HFFc6 (cell line): ENCODE data around the gene NT5E. TPM values are rescaled to one million over a fixed set of nuclear protein-coding genes. Genes with fewer than 3 reads are reported as not detected.

Experiments used
- DNase-seq: peaks from one replicate; pipeline ENCODE4 v3.0.0-alpha.2; 2018
- H3K27ac Mint-ChIP-seq: 2 replicates; pipeline ENCODE4 v1.8.0; 2020; ENCODE audit warnings: mild to moderate bottlenecking, mixed read lengths
- H3K27me3 Mint-ChIP-seq: 2 replicates; pipeline ENCODE4 v1.8.0; 2021; ENCODE audit warnings: mild to moderate bottlenecking, moderate library complexity, mixed read lengths; ENCODE audit not compliant: insufficient read depth
- H3K36me3 Mint-ChIP-seq: 2 replicates; pipeline ENCODE4 v1.8.0; 2021; ENCODE audit warnings: low read depth, mixed read lengths
- H3K4me1 Mint-ChIP-seq: 2 replicates; pipeline ENCODE4 v1.8.0; 2020; ENCODE audit warnings: low read depth, mixed read lengths
- H3K4me3 Mint-ChIP-seq: 2 replicates; pipeline ENCODE4 v1.8.0; 2020; ENCODE audit warnings: mild to moderate bottlenecking, moderate library complexity, mixed read lengths
- H3K9me3 Mint-ChIP-seq: 2 replicates; pipeline ENCODE4 v1.8.0; 2020; ENCODE audit warnings: mild to moderate bottlenecking, mixed read lengths
- total RNA-seq, 6 experiments: library from RNA; stranded (reverse); fragmentation: NEBNext Ultra II Directional; extraction: Animal tissue kit (Norgen Biotek cat#: 25700); gene quantifications; 2 replicates in 1 of 6; 3 replicates in 5 of 6; pipeline ENCODE4 v1.2.3, GENCODE V29; 2021
- TF ChIP-seq, protein P1 (sequence below): fragments of 200-600 bp; sonication (generic); IDR thresholded peaks from 2 replicates; pipeline ENCODE4 v1.5.0; 2021; ENCODE audit warnings: antibody characterized with exemption, mild to moderate bottlenecking

Gene NT5E
- total RNA-seq, 6 experiments from 2014 or later, result 263 to 375 (median 316) TPM

GRCh38 chr6:85464260-85464644 is 14.4 kb downstream of the NT5E start:
- H3K9me3 Mint-ChIP-seq, result no peaks in the 10 kb centered on the region
- TF ChIP-seq, protein P1, sequence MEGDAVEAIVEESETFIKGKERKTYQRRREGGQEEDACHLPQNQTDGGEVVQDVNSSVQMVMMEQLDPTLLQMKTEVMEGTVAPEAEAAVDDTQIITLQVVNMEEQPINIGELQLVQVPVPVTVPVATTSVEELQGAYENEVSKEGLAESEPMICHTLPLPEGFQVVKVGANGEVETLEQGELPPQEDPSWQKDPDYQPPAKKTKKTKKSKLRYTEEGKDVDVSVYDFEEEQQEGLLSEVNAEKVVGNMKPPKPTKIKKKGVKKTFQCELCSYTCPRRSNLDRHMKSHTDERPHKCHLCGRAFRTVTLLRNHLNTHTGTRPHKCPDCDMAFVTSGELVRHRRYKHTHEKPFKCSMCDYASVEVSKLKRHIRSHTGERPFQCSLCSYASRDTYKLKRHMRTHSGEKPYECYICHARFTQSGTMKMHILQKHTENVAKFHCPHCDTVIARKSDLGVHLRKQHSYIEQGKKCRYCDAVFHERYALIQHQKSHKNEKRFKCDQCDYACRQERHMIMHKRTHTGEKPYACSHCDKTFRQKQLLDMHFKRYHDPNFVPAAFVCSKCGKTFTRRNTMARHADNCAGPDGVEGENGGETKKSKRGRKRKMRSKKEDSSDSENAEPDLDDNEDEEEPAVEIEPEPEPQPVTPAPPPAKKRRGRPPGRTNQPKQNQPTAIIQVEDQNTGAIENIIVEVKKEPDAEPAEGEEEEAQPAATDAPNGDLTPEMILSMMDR, result no peak
- peaks cover 98% of the 10 kb centered on the region for H3K4me1 Mint-ChIP-seq
- peaks cover 4% of the 10 kb centered on the region for H3K27me3 Mint-ChIP-seq
- DNase-seq, result peak; percentile 96
- peak overlapping the region; percentile 81 for H3K4me3 Mint-ChIP-seq
- H3K27ac Mint-ChIP-seq, result peak overlapping the region; percentile 98
- H3K36me3 Mint-ChIP-seq, result peaks cover 39% of the 10 kb centered on the region

GRCh38 chr6:85464722-85465150 is 14.9 kb downstream of the NT5E start:
- Mint-ChIP-seq H3K27me3 (peaks cover 4% of the 10 kb centered on the region), H3K4me1 (peaks cover 98% of the 10 kb centered on the region), H3K36me3 (peaks cover 42% of the 10 kb centered on the region), H3K4me3 (peak overlapping the region; percentile 81), H3K27ac (peak overlapping the region; percentile 98), H3K9me3 (no peaks in the 10 kb centered on the region)
- TF ChIP-seq, protein P1, result no peak
- peak; percentile 95 for DNase-seq

GRCh38 chr6:85465762-85466161 is 15.9 kb downstream of the NT5E start:
- Mint-ChIP-seq H3K27ac (peak overlapping the region; percentile 98), H3K27me3 (peaks cover 4% of the 10 kb centered on the region), H3K9me3 (no peaks in the 10 kb centered on the region), H3K4me3 (peak overlapping the region; percentile 81), H3K4me1 (peaks cover 98% of the 10 kb centered on the region), H3K36me3 (peaks cover 47% of the 10 kb centered on the region)
- TF ChIP-seq, protein P1, result no peak
- no peak for DNase-seq

- H3K4me1 Mint-ChIP-seq, result peaks cover 90% of the 10 kb centered on the region
- H3K27me3 Mint-ChIP-seq, result peaks cover 2% of the 10 kb centered on the region
- peak; percentile 59 for DNase-seq
- peak overlapping the region; percentile 82 for H3K27ac Mint-ChIP-seq
- TF ChIP-seq, protein P1, result no peak
- H3K9me3 Mint-ChIP-seq, result no peaks in the 10 kb centered on the region
- peak overlapping the region; percentile 13; the same call in 1 of the 2 replicates for H3K4me3 Mint-ChIP-seq
- peaks cover 45% of the 10 kb centered on the region for H3K36me3 Mint-ChIP-seq
Measured at GRCh38 chr6:85468326-85468725, 18.4 kb downstream of the NT5E start.

- peak overlapping the region; percentile 82 for H3K27ac Mint-ChIP-seq
- peak overlapping the region; percentile 57 for H3K4me3 Mint-ChIP-seq
- peaks cover 90% of the 10 kb centered on the region for H3K4me1 Mint-ChIP-seq
- H3K27me3 Mint-ChIP-seq, result peaks cover 2% of the 10 kb centered on the region
- H3K36me3 Mint-ChIP-seq, result peaks cover 55% of the 10 kb centered on the region
- DNase-seq, result no peak
- TF ChIP-seq, protein P1, result no peak
- no peaks in the 10 kb centered on the region for H3K9me3 Mint-ChIP-seq
Measured at GRCh38 chr6:85469276-85470022, 19.6 kb downstream of the NT5E start.
